HAP-1 (cell line): ENCODE data around the gene UHRF1.
A peak's percentile ranks its signal among the peaks of the same experiment; 100 is the strongest.

Experiments used
- DNase-seq, 2 experiments: peaks; one replicate each; pipeline ENCODE4 v3.0.0-alpha.2; 2016 to 2020; ENCODE audit warnings: low spot score in 2 of 2
- H3K27me3 ChIP-seq: fragments of 250-450 bp; sonication (Bioruptor Pico); 2 replicates; pipeline ENCODE4 v1.5.1; 2020; ENCODE audit warnings: low read depth, mild to moderate bottlenecking, moderate library complexity
- H3K36me3 ChIP-seq: fragments of 250-450 bp; sonication (Bioruptor Pico); replicated peaks from 2 replicates; pipeline ENCODE4 v1.5.1; 2020; ENCODE audit warnings: mild to moderate bottlenecking
- H3K4me1 ChIP-seq: fragments of 250-450 bp; sonication (Bioruptor Pico); 2 replicates; pipeline ENCODE4 v1.5.1; 2020; ENCODE audit warnings: mild to moderate bottlenecking
- H3K4me3 ChIP-seq: fragments of 250-450 bp; sonication (Bioruptor Pico); 2 replicates; pipeline ENCODE4 v1.5.1; 2020; ENCODE audit warnings: mild to moderate bottlenecking, moderate library complexity
- H3K9me3 ChIP-seq: fragments of 250-450 bp; sonication (Bioruptor Pico); 2 replicates; pipeline ENCODE4 v1.5.1; 2020; ENCODE audit warnings: mild to moderate bottlenecking, moderate library complexity
- in situ Hi-C: fragments of 300-500 bp; cut with MboI; formaldehyde crosslinking; loops from 3 replicates; pipeline ENCODE4 v1.14.3; 2020; ENCODE audit warnings: low sequenced_read_pairs, inconsistent platforms, mixed read lengths

Gene UHRF1

GRCh38 chr19:4909897-4910593 lies 744 bp downstream of the UHRF1 start:
- peak; percentile 91 to 97 for DNase-seq
- in situ Hi-C loops = no loop called here
- peaks cover 23% of the 10 kb centered on the region for H3K4me1 ChIP-seq
- H3K27me3 ChIP-seq = no peaks in the 10 kb centered on the region
- no peaks in the 10 kb centered on the region for H3K9me3 ChIP-seq
- H3K4me3 ChIP-seq = peak overlapping the region; percentile 64
- peaks cover 42% of the 10 kb centered on the region for H3K36me3 ChIP-seq

DNA sequence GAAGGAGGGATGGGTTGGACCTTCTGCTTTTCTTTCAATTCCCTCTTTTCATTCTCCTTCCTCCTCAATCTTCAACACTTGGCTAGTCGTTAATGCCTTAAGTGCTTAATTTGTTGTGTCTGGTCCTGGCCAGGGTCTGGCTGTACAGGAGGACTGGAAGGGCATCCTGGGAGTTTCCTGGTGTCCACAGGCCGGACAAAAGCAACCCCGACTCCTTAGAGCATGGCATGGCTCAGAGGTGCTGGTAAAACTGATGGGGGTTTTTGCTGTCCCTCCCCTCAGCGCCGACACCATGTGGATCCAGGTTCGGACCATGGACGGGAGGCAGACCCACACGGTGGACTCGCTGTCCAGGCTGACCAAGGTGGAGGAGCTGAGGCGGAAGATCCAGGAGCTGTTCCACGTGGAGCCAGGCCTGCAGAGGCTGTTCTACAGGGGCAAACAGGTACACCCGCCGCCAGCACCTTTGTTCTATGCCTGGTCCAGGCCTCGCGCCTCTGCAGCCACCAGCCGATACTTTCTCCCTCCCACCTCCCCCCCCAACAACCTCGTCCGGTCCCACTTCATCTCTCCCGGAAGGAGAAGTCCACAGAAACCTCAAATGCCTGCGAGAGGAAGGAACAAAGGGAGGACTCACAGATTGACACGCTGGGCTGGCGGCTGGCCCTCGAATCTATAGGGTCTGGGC lies 1.4 kb downstream of the UHRF1 start:
- H3K4me1 ChIP-seq = peaks cover 27% of the 10 kb centered on the region

DNA sequence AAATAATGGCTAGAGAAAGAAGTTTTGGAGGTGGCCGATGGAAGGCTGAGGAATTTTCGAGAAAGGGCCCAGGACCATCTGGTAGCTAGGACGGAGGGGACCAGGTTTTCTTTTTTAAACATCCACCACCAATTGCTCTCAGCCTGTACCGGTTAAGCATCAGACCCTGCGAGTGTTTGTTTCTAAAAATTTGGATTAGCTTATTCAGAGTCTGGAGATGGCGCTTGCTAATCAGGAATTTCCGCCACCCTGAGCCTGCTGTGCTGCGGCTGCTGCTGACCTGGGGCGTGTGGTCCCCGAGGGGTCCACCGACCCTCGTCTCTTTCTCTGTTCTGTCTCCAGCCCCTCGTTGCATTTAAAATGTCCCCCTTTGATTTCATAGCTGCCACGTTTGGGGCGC lies 2.0 kb downstream of the UHRF1 start:
- Histone ChIP-seq H3K4me3 (peak overlapping the region; percentile 64), H3K27me3 (no peaks in the 10 kb centered on the region), H3K9me3 (no peaks in the 10 kb centered on the region), H3K36me3 (peaks cover 53% of the 10 kb centered on the region), H3K4me1 (peaks cover 27% of the 10 kb centered on the region)
- no peak for DNase-seq
- in situ Hi-C loops = no loop called here

More for the DNA sequence above, 1.4 kb downstream of the UHRF1 start:
- in situ Hi-C loops = no loop called here
- no peaks in the 10 kb centered on the region for H3K27me3 ChIP-seq
- H3K36me3 ChIP-seq = peaks cover 49% of the 10 kb centered on the region
- H3K9me3 ChIP-seq = no peaks in the 10 kb centered on the region
- DNase-seq = peak; percentile 59 to 71
- H3K4me3 ChIP-seq = peak overlapping the region; percentile 64

DNA sequence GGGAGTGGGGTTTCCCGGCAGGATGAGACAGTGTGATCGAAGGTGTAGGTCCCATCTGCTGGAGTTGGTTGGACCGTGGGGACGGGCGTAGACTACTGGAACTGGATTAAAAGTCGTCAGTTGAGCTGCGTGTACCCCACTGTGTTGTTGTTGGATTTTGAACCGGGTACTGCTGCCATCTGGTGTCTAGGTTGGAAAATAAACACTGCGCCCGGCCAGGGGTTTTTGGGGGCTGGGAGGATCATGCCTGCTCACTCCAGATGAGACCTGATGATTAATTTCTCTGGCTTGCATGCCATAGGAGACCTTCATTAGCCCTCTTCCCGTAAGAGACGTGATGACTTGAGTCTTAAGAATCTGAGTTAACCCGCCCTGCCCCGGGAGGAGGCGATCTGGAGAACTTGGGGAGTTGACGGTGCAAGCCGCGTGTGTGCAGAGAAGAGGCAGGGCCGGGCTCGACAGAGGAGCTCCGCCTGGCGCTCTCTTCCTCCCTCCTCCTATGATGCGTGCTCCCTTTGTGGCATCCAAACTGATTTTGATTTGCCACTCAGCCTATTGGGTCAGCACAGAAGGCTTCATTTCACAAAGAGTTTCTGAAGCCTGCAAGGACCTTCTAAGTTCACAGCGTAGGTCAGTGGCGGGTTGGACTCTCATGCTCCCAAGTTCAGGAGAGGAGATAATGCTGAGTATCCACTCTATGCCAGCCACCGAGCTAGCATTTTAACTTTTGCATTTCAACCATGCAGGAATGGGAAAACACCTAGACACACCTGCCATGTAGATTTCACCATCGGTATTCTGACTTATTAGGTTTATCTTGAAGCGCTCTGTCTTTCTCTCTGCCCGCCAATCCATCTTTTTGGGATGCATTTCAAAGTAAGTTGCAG lies 2.7 kb downstream of the UHRF1 start:
- Histone ChIP-seq H3K9me3 (no peaks in the 10 kb centered on the region), H3K4me1 (peaks cover 27% of the 10 kb centered on the region), H3K4me3 (peak overlapping the region; percentile 64), H3K36me3 (peaks cover 59% of the 10 kb centered on the region), H3K27me3 (no peaks in the 10 kb centered on the region)
- in situ Hi-C loops = no loop called here
- DNase-seq = peak; percentile 55 to 81

DNA sequence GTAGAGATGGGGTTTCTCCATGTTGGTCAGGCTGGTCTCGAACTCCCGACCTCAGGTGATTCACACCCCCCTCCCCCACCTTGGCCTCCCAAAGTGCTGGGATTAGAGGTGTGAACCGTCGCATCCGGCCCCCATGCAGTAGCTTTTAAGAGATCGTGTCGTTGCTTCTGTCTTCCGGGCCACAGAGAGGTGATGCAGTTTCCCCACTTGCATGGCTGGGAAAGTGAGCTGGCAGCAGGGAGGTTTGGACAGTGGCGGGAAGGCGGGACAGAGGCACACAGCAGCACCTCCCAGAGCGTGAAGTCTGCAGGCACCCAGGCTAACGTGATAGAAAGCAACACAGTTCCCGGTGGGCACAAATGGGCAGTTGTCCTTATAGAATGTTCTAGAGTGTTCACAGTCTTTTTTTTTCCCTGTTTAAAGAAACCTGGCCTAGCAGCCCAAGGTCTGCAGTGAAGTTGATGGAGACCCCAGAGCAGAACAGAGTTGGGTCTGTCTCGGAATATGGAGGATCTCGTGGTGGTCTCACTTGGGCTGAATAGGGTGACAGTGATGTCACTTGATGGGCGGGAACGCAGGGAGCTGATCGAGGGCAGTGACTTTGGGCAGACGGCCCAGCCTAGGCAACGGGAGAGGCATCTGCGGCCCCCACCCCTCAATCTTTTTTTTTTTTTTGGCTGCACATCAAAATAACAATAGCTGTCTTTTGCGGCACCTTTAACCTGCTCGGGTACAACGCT lies 4.9 kb downstream of the UHRF1 start:
- in situ Hi-C loops = no loop called here
- Histone ChIP-seq H3K9me3 (no peaks in the 10 kb centered on the region), H3K4me1 (peaks cover 24% of the 10 kb centered on the region), H3K36me3 (peaks cover 75% of the 10 kb centered on the region), H3K27me3 (no peaks in the 10 kb centered on the region), H3K4me3 (no peak overlapping the region)
- peak in 1 of 2 experiments; percentile 30 for DNase-seq

DNA sequence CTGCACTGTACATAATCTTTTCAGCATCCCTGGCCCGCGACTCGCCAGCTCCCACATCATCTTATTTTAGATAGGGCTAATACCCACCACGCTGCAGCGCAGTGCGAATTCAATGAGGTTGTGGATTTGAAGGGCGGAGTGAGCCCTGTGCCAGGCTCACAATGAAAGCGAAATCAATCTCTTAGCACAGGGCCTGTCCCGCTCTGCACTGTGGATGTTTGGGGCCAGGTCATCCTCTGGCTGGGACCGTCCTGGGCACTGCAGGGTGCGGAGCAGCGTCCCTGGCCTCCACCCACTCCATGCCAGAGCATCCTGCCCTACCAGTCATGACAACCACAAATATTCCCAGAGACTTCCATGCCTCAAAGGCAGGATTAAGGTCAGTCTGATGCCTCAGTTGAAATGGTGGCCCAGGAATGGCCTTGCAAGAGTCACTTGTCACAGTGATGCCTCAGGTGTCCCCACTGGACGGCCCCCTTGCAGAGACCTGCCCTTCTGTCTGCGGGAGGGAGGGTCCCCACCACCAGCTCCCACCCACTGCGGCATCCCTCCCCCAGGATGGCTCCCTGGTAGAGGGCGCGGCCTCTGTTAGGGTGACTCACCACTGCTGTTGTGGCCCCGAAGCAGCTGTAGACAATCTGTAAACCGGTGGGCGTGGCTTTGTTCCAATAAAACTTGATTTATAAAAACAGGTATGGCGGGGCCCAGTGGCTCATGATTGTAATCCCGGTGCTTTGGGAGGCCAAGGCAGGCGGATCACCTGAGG lies 5.6 kb downstream of the UHRF1 start:
- Histone ChIP-seq H3K36me3 (peaks cover 83% of the 10 kb centered on the region), H3K27me3 (no peaks in the 10 kb centered on the region), H3K4me1 (peaks cover 23% of the 10 kb centered on the region), H3K4me3 (no peak overlapping the region), H3K9me3 (no peaks in the 10 kb centered on the region)
- DNase-seq = peak; percentile 17 to 66
- in situ Hi-C loops = no loop called here

GRCh38 chr19:4916292-4917082 lies 7.2 kb downstream of the UHRF1 start:
- H3K27me3 ChIP-seq = no peaks in the 10 kb centered on the region
- no peak overlapping the region for H3K4me3 ChIP-seq
- DNase-seq = no peak
- in situ Hi-C loops = no loop called here
- no peaks in the 10 kb centered on the region for H3K9me3 ChIP-seq
- H3K4me1 ChIP-seq = peaks cover 20% of the 10 kb centered on the region
- H3K36me3 ChIP-seq = peaks cover 89% of the 10 kb centered on the region

GRCh38 chr19:4922530-4923275 lies 13.4 kb downstream of the UHRF1 start:
- Histone ChIP-seq H3K4me1 (no peaks in the 10 kb centered on the region), H3K36me3 (peaks cover 77% of the 10 kb centered on the region), H3K4me3 (no peak overlapping the region), H3K27me3 (no peaks in the 10 kb centered on the region), H3K9me3 (no peaks in the 10 kb centered on the region)
- no peak for DNase-seq
- in situ Hi-C loops = no loop called here

- no peaks in the 10 kb centered on the region for H3K27me3 ChIP-seq
- in situ Hi-C loops = no loop called here
- no peaks in the 10 kb centered on the region for H3K4me1 ChIP-seq
- H3K36me3 ChIP-seq = peaks cover 79% of the 10 kb centered on the region
- H3K9me3 ChIP-seq = no peaks in the 10 kb centered on the region
- H3K4me3 ChIP-seq = no peak overlapping the region
- DNase-seq = no peak
Measured at GRCh38 chr19:4923276-4923747, 14.0 kb downstream of the UHRF1 start.

GRCh38 chr19:4929186-4929585 lies 19.9 kb downstream of the UHRF1 start:
- H3K4me3 ChIP-seq = no peak overlapping the region
- H3K9me3 ChIP-seq = no peaks in the 10 kb centered on the region
- DNase-seq = no peak
- peaks cover 84% of the 10 kb centered on the region for H3K36me3 ChIP-seq
- no peaks in the 10 kb centered on the region for H3K4me1 ChIP-seq
- H3K27me3 ChIP-seq = no peaks in the 10 kb centered on the region
- in situ Hi-C loops = no loop called here

DNA sequence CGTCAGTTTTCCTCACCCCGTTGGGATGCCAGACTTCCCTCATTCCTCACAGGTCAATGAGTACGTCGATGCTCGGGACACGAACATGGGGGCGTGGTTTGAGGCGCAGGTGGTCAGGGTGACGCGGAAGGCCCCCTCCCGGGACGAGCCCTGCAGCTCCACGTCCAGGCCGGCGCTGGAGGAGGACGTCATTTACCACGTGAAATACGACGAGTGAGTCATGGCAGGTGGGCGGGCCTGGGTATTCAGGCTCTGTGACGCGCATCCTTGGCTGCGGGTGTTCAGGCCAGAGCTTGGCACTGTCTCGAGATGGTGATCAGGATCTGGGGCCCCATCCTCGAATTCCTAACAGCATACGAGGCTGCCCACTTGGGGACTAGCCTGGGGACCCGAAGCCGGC lies 21.4 kb downstream of the UHRF1 start:
- no peak overlapping the region for H3K4me3 ChIP-seq
- no peaks in the 10 kb centered on the region for H3K9me3 ChIP-seq
- DNase-seq = no peak
- H3K27me3 ChIP-seq = no peaks in the 10 kb centered on the region
- in situ Hi-C loops = no loop called here
- no peaks in the 10 kb centered on the region for H3K4me1 ChIP-seq
- peaks cover 91% of the 10 kb centered on the region for H3K36me3 ChIP-seq

DNA sequence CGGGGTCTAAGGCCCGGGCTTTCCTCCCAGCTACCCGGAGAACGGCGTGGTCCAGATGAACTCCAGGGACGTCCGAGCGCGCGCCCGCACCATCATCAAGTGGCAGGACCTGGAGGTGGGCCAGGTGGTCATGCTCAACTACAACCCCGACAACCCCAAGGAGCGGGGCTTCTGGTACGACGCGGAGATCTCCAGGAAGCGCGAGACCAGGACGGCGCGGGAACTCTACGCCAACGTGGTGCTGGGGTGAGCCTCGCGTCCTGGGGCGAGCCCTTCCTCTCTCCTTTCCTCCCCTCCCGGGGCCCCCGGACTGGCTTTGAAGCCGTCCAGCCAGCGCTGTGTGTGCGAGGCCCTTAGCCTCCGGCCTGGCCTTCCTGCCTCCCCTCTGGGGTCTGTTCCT lies 23.4 kb downstream of the UHRF1 start:
- no peaks in the 10 kb centered on the region for H3K4me1 ChIP-seq
- no peak overlapping the region for H3K4me3 ChIP-seq
- no peak for DNase-seq
- no peaks in the 10 kb centered on the region for H3K9me3 ChIP-seq
- no peaks in the 10 kb centered on the region for H3K27me3 ChIP-seq
- peaks cover 96% of the 10 kb centered on the region for H3K36me3 ChIP-seq
- in situ Hi-C loops = no loop called here
